ENCODE data around the gene CDCA3. TPM values are rescaled to one million over a fixed set of nuclear protein-coding genes. Genes with fewer than 3 reads are reported as not detected.

CDCA3 gene
- total RNA-seq, 1 experiment from 2014 or later: 92.0 TPM

DNA sequence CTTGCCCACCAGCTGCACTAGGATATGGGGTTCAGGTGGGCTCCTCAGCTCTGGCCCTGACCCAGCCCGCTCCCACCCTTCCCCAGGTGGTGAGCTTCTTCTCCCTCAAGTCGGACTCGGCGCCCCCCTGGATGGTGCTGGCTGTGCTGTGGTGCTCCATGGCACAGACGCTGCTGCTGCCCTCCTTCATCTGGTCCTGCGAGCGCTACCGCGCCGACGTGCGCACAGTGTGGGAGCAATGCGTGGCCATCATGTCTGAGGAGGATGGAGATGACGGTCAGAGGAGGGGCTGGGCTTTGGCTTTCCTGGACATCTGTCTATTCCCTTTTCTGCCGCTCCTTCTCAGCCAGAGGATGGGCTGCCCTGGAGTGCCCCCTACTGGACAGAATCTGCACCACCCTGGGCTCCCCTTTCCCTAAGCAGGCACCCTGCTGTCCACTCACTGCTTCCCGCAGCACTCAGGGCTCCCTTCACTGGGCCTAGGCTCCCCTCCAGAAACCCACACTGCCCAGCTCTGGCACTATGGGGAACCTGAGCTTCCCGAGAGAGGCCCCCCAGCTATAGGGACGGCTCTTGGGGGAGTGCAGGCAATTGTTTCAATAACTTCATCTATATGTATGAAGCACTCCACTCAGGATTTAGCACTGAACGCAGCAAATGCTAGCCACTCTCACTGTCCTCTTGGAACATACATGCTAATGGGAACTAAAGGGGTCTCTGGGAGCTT lies 25.5 kb downstream of the CDCA3 start:
- DNase-seq: peak; percentile 84
- H3K79me2 ChIP-seq (ENCODE audit: low read length): no peaks in the 10 kb centered on the region
- BruUV-seq (replicated peaks): no TSS peak
- ATAC-seq: peak; percentile 83
- peaks cover 5% of the 10 kb centered on the region; the same call in 1 of the 2 replicates for H3K4me1 ChIP-seq (ENCODE audit: insufficient read depth, low read length)
- H4K20me1 ChIP-seq (ENCODE audit: low read length): no peaks in the 10 kb centered on the region
- H3K9ac ChIP-seq (ENCODE audit: low read length): no peak overlapping the region
- peak overlapping the region; percentile 82 for H3K4me2 ChIP-seq (ENCODE audit: low read length)
- TF ChIP-seq EZH2 (IDR thresholded peaks at IDR 0.05; ENCODE audit: low read length, unreplicated experiment): no peak
- peak; percentile 79 for TF ChIP-seq CTCF (conservative IDR thresholded peaks at IDR 0.05; ENCODE audit: low read depth, low read length)
- POLR2A ChIA-PET (ENCODE audit: unreplicated experiment): no interaction called here
- H3K36me3 ChIP-seq (ENCODE audit: low read depth, low read length): no peaks in the 10 kb centered on the region
- peak overlapping the region; percentile 82 for H2AFZ ChIP-seq (ENCODE audit: low read length)
- H3K9me3 ChIP-seq (ENCODE audit: low read length): no peaks in the 10 kb centered on the region
- no peaks in the 10 kb centered on the region for H3K9me2 ChIP-seq (replicated peaks; ENCODE audit: low read length)
- CTCF ChIA-PET: no interaction called here
- no peaks in the 10 kb centered on the region for H3F3A ChIP-seq (ENCODE audit: low read length, unreplicated experiment)
- H3K27ac ChIP-seq (ENCODE audit: low read length): no peak overlapping the region
- intact Hi-C loops (cut with micrococcal nuclease): loop anchor here (1.0 kb wide), 2 partner anchors 72 to 90 kb away; partner anchors contain the start of gene MLF2
- peak overlapping the region; percentile 51; the same call in 1 of the 2 replicates for H3K4me3 ChIP-seq (ENCODE audit: low read length)
- no peaks in the 10 kb centered on the region for H3K27me3 ChIP-seq (ENCODE audit: low read length)

- no peaks in the 10 kb centered on the region for H3F3A ChIP-seq (ENCODE audit: low read length, unreplicated experiment)
- H4K20me1 ChIP-seq (ENCODE audit: low read length): no peaks in the 10 kb centered on the region
- intact Hi-C loops (cut with micrococcal nuclease): loop anchor here (1.0 kb wide), 2 partner anchors 72 to 90 kb away; partner anchors contain the start of gene MLF2
- H3K36me3 ChIP-seq (ENCODE audit: low read depth, low read length): no peaks in the 10 kb centered on the region
- H3K27ac ChIP-seq (ENCODE audit: low read length): no peak overlapping the region
- peak overlapping the region; percentile 82 for H3K4me2 ChIP-seq (ENCODE audit: low read length)
- BruUV-seq (replicated peaks): no TSS peak
- no peak overlapping the region for H3K9ac ChIP-seq (ENCODE audit: low read length)
- POLR2A ChIA-PET (ENCODE audit: unreplicated experiment): no interaction called here
- H3K4me1 ChIP-seq (ENCODE audit: insufficient read depth, low read length): peaks cover 5% of the 10 kb centered on the region; the same call in 1 of the 2 replicates
- CTCF ChIA-PET: no interaction called here
- no peaks in the 10 kb centered on the region for H3K79me2 ChIP-seq (ENCODE audit: low read length)
- peak overlapping the region; percentile 51; the same call in 1 of the 2 replicates for H3K4me3 ChIP-seq (ENCODE audit: low read length)
- ATAC-seq (peak; percentile 47), DNase-seq (peak; percentile 26)
- TF ChIP-seq CTCF (conservative IDR thresholded peaks at IDR 0.05; ENCODE audit: low read depth, low read length): no peak
- no peak for TF ChIP-seq EZH2phosphoT487 (IDR thresholded peaks at IDR 0.05; ENCODE audit: borderline replicate concordance, low read length)
- TF ChIP-seq EZH2 (IDR thresholded peaks at IDR 0.05; ENCODE audit: low read length, unreplicated experiment): no peak
- no peaks in the 10 kb centered on the region for H3K27me3 ChIP-seq (ENCODE audit: low read length)
- H3K9me3 ChIP-seq (ENCODE audit: low read length): no peaks in the 10 kb centered on the region
- H3K9me2 ChIP-seq (replicated peaks; ENCODE audit: low read length): no peaks in the 10 kb centered on the region
- peak overlapping the region; percentile 82; the same call in 1 of the 2 replicates for H2AFZ ChIP-seq (ENCODE audit: low read length)
Observed at GRCh38 chr12:6824901-6825381, 26.1 kb downstream of the CDCA3 start.

Data from PC-3 (cell line).